GM12878 (cell line): Measurements from ENCODE around the gene RAB21. TPM values are rescaled to one million over a fixed set of nuclear protein-coding genes. Genes with fewer than 3 reads are reported as not detected.
A peak's percentile ranks its signal among the peaks of the same experiment; 100 is the strongest.

Source experiments
- ATAC-seq: fragments of 200-7000 bp; cut with Tn5 transposase; 3 replicates; pipeline ENCODE4 v1.9.1; 2020; ENCODE audit warnings: mild to moderate bottlenecking, moderate library complexity
- BruUV-seq: library from RNA; stranded (reverse); fragments of 400-500 nt; replicated peaks from 2 replicates; lab custom pipeline; 2021; lab: Mats Ljungman, UMichigan
- CTCF ChIA-PET: fragments of 300-600 bp; sonication (Branson Sonifier 250); formaldehyde crosslinking; extraction: SDS; loops from one replicate; lab custom pipeline; 2021; ENCODE audit warnings: inconsistent platforms; lab: Yijun Ruan, JAX
- POLR2A ChIA-PET: fragments of 350-600 bp; formaldehyde crosslinking; extraction: SDS; loops from one replicate; lab custom pipeline; 2021; ENCODE audit warnings: inconsistent platforms; lab: Charles Lee
- RAD21 ChIA-PET: fragments of 300-600 bp; sonication (Branson Sonifier 250); formaldehyde crosslinking; loops from one replicate; lab custom pipeline; 2023; ENCODE audit warnings: antibody characterized with exemption; ENCODE audit not compliant: unreplicated experiment; lab: Charles Lee
- SMC1A ChIA-PET: fragments of 300-600 bp; sonication (Branson Sonifier 250); formaldehyde crosslinking; loops from one replicate; lab custom pipeline; 2023; ENCODE audit not compliant: unreplicated experiment, uncharacterized antibody; lab: Charles Lee
- DNase-seq: peaks from one replicate; pipeline ENCODE4 v3.0.0-alpha.2; 2011; ENCODE audit warnings: low read depth, low spot score
- FAIRE-seq: peaks from 3 replicates; lab custom pipeline; 2011; peaks lifted over from hg19 to GRCh38; lab: Jason Lieb, UNC
- H2AFZ ChIP-seq: 2 replicates; pipeline ENCODE4 v1.6.0; 2011; ENCODE audit warnings: low read depth, low read length, control low read depth; ENCODE audit not compliant: control insufficient read depth
- H3K27ac ChIP-seq: 2 replicates; pipeline ENCODE4 v1.5.1; 2011; ENCODE audit warnings: control low read depth; ENCODE audit not compliant: control insufficient read depth, insufficient read depth
- H3K27me3 ChIP-seq, 2 experiments: replicated peaks in 1 of 2; 2 replicates each; pipeline versions ENCODE4 v1.6.0 to v1.6.1; 2011; ENCODE audit warnings: low read length in 1 of 2; ENCODE audit not compliant: control insufficient read depth in 2 of 2, insufficient read depth in 2 of 2
- H3K36me3 ChIP-seq, 2 experiments: 2 replicates each; pipeline ENCODE4 v1.5.1; 2011; ENCODE audit warnings: low read length in 1 of 2; ENCODE audit not compliant: control insufficient read depth in 2 of 2, insufficient read depth in 2 of 2
- H3K4me1 ChIP-seq: 2 replicates; pipeline ENCODE4 v1.6.1; 2011; ENCODE audit warnings: mild to moderate bottlenecking, low read length, moderate library complexity, mixed read lengths; ENCODE audit not compliant: control insufficient read depth, insufficient read depth
- H3K4me2 ChIP-seq: 2 replicates; pipeline ENCODE4 v1.6.0; 2011; ENCODE audit warnings: control low read depth; ENCODE audit not compliant: control insufficient read depth, insufficient read depth
- H3K4me3 ChIP-seq: fragments of 200-600 bp; sonication (generic); 2 replicates; pipeline ENCODE4 v1.5.1; 2016
- H3K79me2 ChIP-seq: 2 replicates; pipeline ENCODE4 v1.6.0; 2011; ENCODE audit warnings: low read length; ENCODE audit not compliant: control insufficient read depth, insufficient read depth
- H3K9ac ChIP-seq: 2 replicates; pipeline ENCODE4 v1.8.0; 2011; ENCODE audit warnings: low read length, control low read depth, mixed read lengths; ENCODE audit not compliant: control insufficient read depth, insufficient read depth
- H3K9me3 ChIP-seq: replicated peaks from 3 replicates; pipeline ENCODE4 v1.5.1; 2011; ENCODE audit warnings: mild to moderate bottlenecking, low read length; ENCODE audit not compliant: control insufficient read depth, insufficient read depth
- H4K20me1 ChIP-seq: 2 replicates; pipeline ENCODE4 v1.6.0; 2011; ENCODE audit not compliant: control insufficient read depth, insufficient read depth
- KAT2A ChIP-seq: conservative IDR thresholded peaks from 2 replicates; pipeline ENCODE4 v1.6.1; 2011; ENCODE audit warnings: low read depth, low read length; ENCODE audit not compliant: control insufficient read depth
- RAD21 ChIP-seq: IDR thresholded peaks from 2 replicates; pipeline ENCODE4 v1.6.1; 2011; ENCODE audit warnings: mild to moderate bottlenecking, low read depth, low read length, moderate library complexity; ENCODE audit not compliant: insufficient read depth
- SMC3 ChIP-seq: IDR thresholded peaks from 2 replicates; pipeline ENCODE4 v1.6.1; 2011; ENCODE audit warnings: low read length, improper control_type of control experiment, borderline replicate concordance
- YY1 ChIP-seq: IDR thresholded peaks from 2 replicates; pipeline ENCODE4 v1.6.1; 2011; ENCODE audit warnings: low read depth, mild to moderate bottlenecking, low read length
- WGBS: methylation state at CpG from one replicate; pipeline ENCODE4 v1.1.6; 2016; ENCODE audit warnings: low lambda C conversion rate; ENCODE audit not compliant: insufficient replicate concordance, insufficient coverage; ENCODE audit errors: missing lambda C conversion rate; 5-methylcytosine and 5-hydroxymethylcytosine counted together
- in situ Hi-C: fragments of 300-500 bp; cut with MboI; formaldehyde crosslinking; loops from 9 replicates; pipeline ENCODE4 v1.14.3; 2018; ENCODE audit warnings: mixed read lengths
- intact Hi-C: fragments of 100-400 bp; cut with micrococcal nuclease; formaldehyde crosslinking; loops from one replicate; pipeline ENCODE4 v1.14.2; 2022; ENCODE audit not compliant: unreplicated experiment
- polyA plus RNA-seq, 11 experiments: library from polyadenylated mRNA; depleted of rRNA in 4 of 11; unstranded in 6 of 11; stranded (reverse) in 5 of 11; fragments of >200 nt; fragmentation: Nextera tagmentation in 4 of 11; fragmentation: Illumina TruSeq in 1 of 11; extraction: Ambion mirVana in 4 of 11; extraction: Trizol in 1 of 11; gene quantifications; 1 replicate in 1 of 11; 2 replicates in 10 of 11; pipeline versions ENCODE4 v1.2.1 to v1.2.3, GENCODE V29; 2011 to 2016; ENCODE audit warnings: inconsistent platforms in 2 of 11, missing spikeins in 2 of 11, low read depth in 1 of 11
- total RNA-seq, 4 experiments: library from RNA; depleted of rRNA in 3 of 4; stranded (reverse); fragments of >200 nt in 3 of 4; fragmentation: Illumina TruSeq in 1 of 4; extraction: Trizol in 1 of 4; gene quantifications; 2 replicates each; pipeline versions ENCODE4 v1.2.1 to v1.2.3, GENCODE V29; 2013 to 2021
- TF ChIP-seq, protein P1 (sequence below): fragments of 450-650 bp; IDR thresholded peaks from 2 replicates; pipeline ENCODE4 v1.6.1; 2017; ENCODE audit warnings: mild to moderate bottlenecking, low read depth, inconsistent platforms; ENCODE audit not compliant: poor library complexity, severe bottlenecking
- TF ChIP-seq, protein P2 (sequence below), 3 experiments: IDR thresholded peaks in 2 of 3; conservative IDR thresholded peaks in 1 of 3; 2 replicates each; pipeline ENCODE4 v1.5.1; 2011; ENCODE audit warnings: low read depth in 3 of 3, low read length in 3 of 3, mild to moderate bottlenecking in 3 of 3, control low read depth in 2 of 3, moderate library complexity in 2 of 3, inconsistent platforms in 1 of 3, mixed read lengths in 1 of 3; ENCODE audit not compliant: control insufficient read depth in 2 of 3, insufficient read depth in 1 of 3; ENCODE audit errors: extremely low read depth in 1 of 3

The RAB21 gene
- total and polyA plus RNA-seq, 10 of the 15 experiments (the other 5 are each of a cell fraction or from before 2014, with no cell fraction given), result 2.8 to 42.8 (median 16.1) TPM

DNA sequence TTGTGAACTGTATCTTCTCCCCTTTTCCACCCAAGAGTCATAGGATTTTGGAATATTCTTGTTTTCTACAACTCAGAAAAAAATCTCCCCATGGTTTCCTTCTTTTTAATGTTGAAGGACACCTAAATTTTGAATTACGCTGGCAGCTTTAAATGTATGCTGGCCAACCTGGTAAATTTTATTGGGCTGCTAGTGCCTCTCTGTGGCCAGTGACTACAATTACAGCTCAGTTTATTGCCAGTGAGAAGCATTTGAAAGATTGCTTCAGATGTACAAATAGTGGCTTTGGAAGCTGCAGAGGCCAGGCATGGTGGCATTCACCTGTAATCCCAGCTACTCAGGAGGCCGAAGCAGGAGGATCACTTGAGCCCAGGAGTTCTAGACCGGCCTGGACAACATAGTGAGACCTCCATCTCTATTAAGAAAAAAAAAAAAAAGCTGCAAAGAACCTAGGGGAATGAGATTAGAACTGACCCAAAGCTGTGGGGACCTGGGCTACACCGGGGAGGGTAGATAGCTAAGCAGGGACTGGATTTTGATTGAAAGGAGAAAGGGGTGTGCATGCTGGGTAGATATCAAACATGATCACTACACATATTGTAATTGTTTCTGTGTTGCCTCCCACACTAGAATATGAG is 7.6 kb upstream of the RAB21 start:
- no TSS peak for BruUV-seq
- peak; percentile 95 for ATAC-seq
- Histone ChIP-seq H3K4me2 (no peak overlapping the region), H4K20me1 (no peaks in the 10 kb centered on the region), H3K27me3 (no peaks in the 10 kb centered on the region; a peak in 1 of 4 replicates), H3K9ac (no peak overlapping the region), H3K27ac (no peak overlapping the region), H3K79me2 (no peaks in the 10 kb centered on the region), H3K36me3 (no peaks in the 10 kb centered on the region), H3K4me3 (no peak overlapping the region), H3K4me1 (no peaks in the 10 kb centered on the region), H2AFZ (no peak overlapping the region), H3K9me3 (no peaks in the 10 kb centered on the region)
- peak; percentile 97 for TF ChIP-seq RAD21
- TF ChIP-seq, protein P1, sequence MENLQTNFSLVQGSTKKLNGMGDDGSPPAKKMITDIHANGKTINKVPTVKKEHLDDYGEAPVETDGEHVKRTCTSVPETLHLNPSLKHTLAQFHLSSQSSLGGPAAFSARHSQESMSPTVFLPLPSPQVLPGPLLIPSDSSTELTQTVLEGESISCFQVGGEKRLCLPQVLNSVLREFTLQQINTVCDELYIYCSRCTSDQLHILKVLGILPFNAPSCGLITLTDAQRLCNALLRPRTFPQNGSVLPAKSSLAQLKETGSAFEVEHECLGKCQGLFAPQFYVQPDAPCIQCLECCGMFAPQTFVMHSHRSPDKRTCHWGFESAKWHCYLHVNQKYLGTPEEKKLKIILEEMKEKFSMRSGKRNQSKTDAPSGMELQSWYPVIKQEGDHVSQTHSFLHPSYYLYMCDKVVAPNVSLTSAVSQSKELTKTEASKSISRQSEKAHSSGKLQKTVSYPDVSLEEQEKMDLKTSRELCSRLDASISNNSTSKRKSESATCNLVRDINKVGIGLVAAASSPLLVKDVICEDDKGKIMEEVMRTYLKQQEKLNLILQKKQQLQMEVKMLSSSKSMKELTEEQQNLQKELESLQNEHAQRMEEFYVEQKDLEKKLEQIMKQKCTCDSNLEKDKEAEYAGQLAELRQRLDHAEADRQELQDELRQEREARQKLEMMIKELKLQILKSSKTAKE, result no peak
- peak; percentile 29; the same call in 1 of the 2 replicates for TF ChIP-seq YY1
- no peak for TF ChIP-seq KAT2A
- TF ChIP-seq, protein P2, sequence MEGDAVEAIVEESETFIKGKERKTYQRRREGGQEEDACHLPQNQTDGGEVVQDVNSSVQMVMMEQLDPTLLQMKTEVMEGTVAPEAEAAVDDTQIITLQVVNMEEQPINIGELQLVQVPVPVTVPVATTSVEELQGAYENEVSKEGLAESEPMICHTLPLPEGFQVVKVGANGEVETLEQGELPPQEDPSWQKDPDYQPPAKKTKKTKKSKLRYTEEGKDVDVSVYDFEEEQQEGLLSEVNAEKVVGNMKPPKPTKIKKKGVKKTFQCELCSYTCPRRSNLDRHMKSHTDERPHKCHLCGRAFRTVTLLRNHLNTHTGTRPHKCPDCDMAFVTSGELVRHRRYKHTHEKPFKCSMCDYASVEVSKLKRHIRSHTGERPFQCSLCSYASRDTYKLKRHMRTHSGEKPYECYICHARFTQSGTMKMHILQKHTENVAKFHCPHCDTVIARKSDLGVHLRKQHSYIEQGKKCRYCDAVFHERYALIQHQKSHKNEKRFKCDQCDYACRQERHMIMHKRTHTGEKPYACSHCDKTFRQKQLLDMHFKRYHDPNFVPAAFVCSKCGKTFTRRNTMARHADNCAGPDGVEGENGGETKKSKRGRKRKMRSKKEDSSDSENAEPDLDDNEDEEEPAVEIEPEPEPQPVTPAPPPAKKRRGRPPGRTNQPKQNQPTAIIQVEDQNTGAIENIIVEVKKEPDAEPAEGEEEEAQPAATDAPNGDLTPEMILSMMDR (IDR thresholded peaks at IDR 0.05 in 2 of 3, conservative IDR thresholded peaks at IDR 0.05 in 1 of 3; ENCODE audit: control insufficient read depth in 2 of 3, extremely low read depth in 1 of 3, insufficient read depth in 1 of 3, low read depth in 3 of 3, low read length in 3 of 3), result peak; percentile 67 to 85 (median 80)
- peak; percentile 87 for TF ChIP-seq SMC3
- ChIA-PET SMC1A (interaction anchor here (0.6 to 7.7 kb wide), 47 partner anchors 9 to 1181 kb away, joined by 3 to 117 read pairs (median 4); partner anchors contain the start of genes THAP2, TMEM19 and ZFC3H1), RAD21 (interaction anchor here (0.6 to 7.5 kb wide), 55 partner anchors 9 to 1014 kb away, joined by 3 to 139 read pairs (median 5); partner anchors contain the start of genes THAP2, TMEM19 and ZFC3H1), CTCF (interaction anchor here (0.6 to 7.9 kb wide), 61 partner anchors 9 to 1015 kb away, joined by 3 to 131 read pairs (median 5); partner anchors contain the start of genes THAP2, TMEM19 and ZFC3H1), POLR2A (interaction anchor here (0.5 to 1.6 kb wide), 6 partner anchors 9 to 279 kb away, joined by 3 to 16 read pairs (median 4); partner anchors contain the start of gene TMEM19)
- FAIRE-seq, result peak; percentile 86
- in situ Hi-C loops (loop anchor here (25.0 kb wide), 1 partner anchor 1010 kb away; no protein-coding TSS in a partner anchor), intact Hi-C loops (loop anchor here (1.0 to 10.0 kb wide), 5 partner anchors 60 to 1012 kb away; partner anchors contain the start of gene TMEM19)
- DNase-seq, result peak; percentile 45
- 28% methylated on average over 4 of the region's 4 CpGs for WGBS
